ENCODE results near the gene ATM. TPM values are rescaled to one million over a fixed set of nuclear protein-coding genes. Genes with fewer than 3 reads are reported as not detected.

The ATM gene
- total RNA-seq, 1 experiment from 2014 or later = 70.6 TPM

- ChIA-PET POLR2A (no interaction called here), CTCF (interaction anchor here (0.6 to 2.6 kb wide), 2 partner anchors 18 to 61 kb away, joined by 3 to 6 read pairs; partner anchors contain the start of genes ATM and NPAT)
- TF ChIP-seq CTCF (IDR thresholded peaks at IDR 0.05; ENCODE audit: unreplicated experiment) = no peak
- Mint-ChIP-seq H3K4me1 (ENCODE audit: insufficient read depth, unreplicated experiment) (no peaks in the 10 kb centered on the region), H3K36me3 (ENCODE audit: insufficient read depth, unreplicated experiment) (peaks cover 41% of the 10 kb centered on the region), H3K27me3 (ENCODE audit: insufficient read depth, unreplicated experiment) (no peaks in the 10 kb centered on the region), H3K9me3 (ENCODE audit: unreplicated experiment) (no peaks in the 10 kb centered on the region), H3K4me3 (ENCODE audit: unreplicated experiment) (no peak overlapping the region), H3K27ac (ENCODE audit: low read depth, unreplicated experiment) (no peak overlapping the region)
- intact Hi-C loops (cut with micrococcal nuclease) = no loop called here
- no TSS peak for BruUV-seq (replicated peaks)
- no peak for DNase-seq (ENCODE audit: unreplicated experiment)
Observed at GRCh38 chr11:108241330-108242037, 18.6 kb downstream of the ATM start.

DNA sequence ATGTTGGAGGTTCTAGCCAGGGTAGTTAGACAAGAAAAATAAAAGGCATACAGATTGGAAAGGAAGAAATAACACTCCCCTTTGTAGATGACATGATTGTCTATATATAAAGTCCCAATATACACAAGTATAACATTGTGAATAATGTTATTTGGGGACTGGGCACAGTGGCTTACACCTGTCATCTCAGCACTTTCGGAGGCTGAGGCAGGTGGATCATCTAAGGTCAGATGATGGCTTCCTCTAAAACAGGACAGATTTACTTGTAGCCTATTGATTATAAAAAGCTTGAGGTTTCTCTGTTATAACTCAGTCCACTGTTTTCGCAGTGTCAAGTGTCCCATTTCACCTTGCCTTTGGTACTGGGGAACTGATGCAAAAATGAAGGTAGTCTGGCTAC lies 19.6 kb downstream of the ATM start:
- H3K36me3 Mint-ChIP-seq (ENCODE audit: insufficient read depth, unreplicated experiment) = peaks cover 40% of the 10 kb centered on the region
- ChIA-PET CTCF (interaction anchor here (0.7 kb wide), 1 partner anchor 24 kb away, joined by 3 read pairs; no protein-coding TSS in a partner anchor), POLR2A (no interaction called here)
- H3K27ac Mint-ChIP-seq (ENCODE audit: low read depth, unreplicated experiment) = no peak overlapping the region
- BruUV-seq (replicated peaks) = no TSS peak
- TF ChIP-seq CTCF (IDR thresholded peaks at IDR 0.05; ENCODE audit: unreplicated experiment) = no peak
- no peaks in the 10 kb centered on the region for H3K27me3 Mint-ChIP-seq (ENCODE audit: insufficient read depth, unreplicated experiment)
- no peaks in the 10 kb centered on the region for H3K9me3 Mint-ChIP-seq (ENCODE audit: unreplicated experiment)
- no peak overlapping the region for H3K4me3 Mint-ChIP-seq (ENCODE audit: unreplicated experiment)
- intact Hi-C loops (cut with micrococcal nuclease) = no loop called here
- H3K4me1 Mint-ChIP-seq (ENCODE audit: insufficient read depth, unreplicated experiment) = no peaks in the 10 kb centered on the region
- no peak for DNase-seq (ENCODE audit: unreplicated experiment)

- Mint-ChIP-seq H3K9me3 (ENCODE audit: unreplicated experiment) (no peaks in the 10 kb centered on the region), H3K27ac (ENCODE audit: low read depth, unreplicated experiment) (no peak overlapping the region), H3K4me1 (ENCODE audit: insufficient read depth, unreplicated experiment) (no peaks in the 10 kb centered on the region), H3K27me3 (ENCODE audit: insufficient read depth, unreplicated experiment) (no peaks in the 10 kb centered on the region), H3K4me3 (ENCODE audit: unreplicated experiment) (no peak overlapping the region), H3K36me3 (ENCODE audit: insufficient read depth, unreplicated experiment) (peaks cover 70% of the 10 kb centered on the region)
- ChIA-PET POLR2A (interaction anchor here (1.3 kb wide), 1 partner anchor 9 kb away, joined by 3 read pairs; no protein-coding TSS in a partner anchor), CTCF (interaction anchor here (0.7 kb wide), 1 partner anchor 402 kb away, joined by 3 read pairs; no protein-coding TSS in a partner anchor)
- TF ChIP-seq CTCF (IDR thresholded peaks at IDR 0.05; ENCODE audit: unreplicated experiment) = no peak
- intact Hi-C loops (cut with micrococcal nuclease) = no loop called here
- no TSS peak for BruUV-seq (replicated peaks)
- DNase-seq (ENCODE audit: unreplicated experiment) = no peak
Observed at GRCh38 chr11:108246308-108246707, 23.4 kb downstream of the ATM start.

GRCh38 chr11:108246885-108247284 lies 24.0 kb downstream of the ATM start:
- ChIA-PET POLR2A (interaction anchor here (1.3 kb wide), 1 partner anchor 9 kb away, joined by 3 read pairs; no protein-coding TSS in a partner anchor), CTCF (no interaction called here)
- H3K4me1 Mint-ChIP-seq (ENCODE audit: insufficient read depth, unreplicated experiment) = no peaks in the 10 kb centered on the region
- H3K27me3 Mint-ChIP-seq (ENCODE audit: insufficient read depth, unreplicated experiment) = no peaks in the 10 kb centered on the region
- BruUV-seq (replicated peaks) = no TSS peak
- H3K27ac Mint-ChIP-seq (ENCODE audit: low read depth, unreplicated experiment) = no peak overlapping the region
- intact Hi-C loops (cut with micrococcal nuclease) = no loop called here
- no peaks in the 10 kb centered on the region for H3K9me3 Mint-ChIP-seq (ENCODE audit: unreplicated experiment)
- DNase-seq (ENCODE audit: unreplicated experiment) = no peak
- peaks cover 70% of the 10 kb centered on the region for H3K36me3 Mint-ChIP-seq (ENCODE audit: insufficient read depth, unreplicated experiment)
- no peak for TF ChIP-seq CTCF (IDR thresholded peaks at IDR 0.05; ENCODE audit: unreplicated experiment)
- no peak overlapping the region for H3K4me3 Mint-ChIP-seq (ENCODE audit: unreplicated experiment)

Data from MCF 10A (cell line).